MG63 (cell line): Measurements from ENCODE around the gene FSTL5. TPM values are rescaled to one million over a fixed set of nuclear protein-coding genes. Genes with fewer than 3 reads are reported as not detected.

ENCODE experiments used
- DNase-seq: peaks from one replicate; pipeline ENCODE4 v3.0.0-alpha.2; 2020
- H3K27me3 ChIP-seq: fragments of 250-450 bp; sonication (Bioruptor Pico); 2 replicates; pipeline ENCODE4 v1.5.1; 2020; ENCODE audit warnings: mild to moderate bottlenecking, moderate library complexity
- H3K36me3 ChIP-seq: fragments of 250-450 bp; sonication (Bioruptor Pico); 2 replicates; pipeline ENCODE4 v1.5.1; 2020; ENCODE audit warnings: mild to moderate bottlenecking, moderate library complexity
- H3K4me3 ChIP-seq: fragments of 250-450 bp; sonication (Bioruptor Pico); 2 replicates; pipeline ENCODE4 v1.5.1; 2020; ENCODE audit warnings: mild to moderate bottlenecking, moderate library complexity
- H3K9me3 ChIP-seq: fragments of 250-450 bp; sonication (Bioruptor Pico); 2 replicates; pipeline ENCODE4 v1.5.1; 2020; ENCODE audit warnings: mild to moderate bottlenecking, moderate library complexity
- total RNA-seq: library from RNA; depleted of rRNA; stranded (reverse); fragments of >200 nt; shearing (Covaris generic); gene quantifications from 2 replicates; pipeline ENCODE4 v1.2.3, GENCODE V29; 2014; ENCODE audit warnings: low replicate concordance

Gene FSTL5
- total RNA-seq, 1 experiment from 2014 or later, result not detected

GRCh38 chr4:161428180-161428965, 735.4 kb downstream of the FSTL5 start:
- H3K36me3 ChIP-seq, result no peaks in the 10 kb centered on the region
- H3K27me3 ChIP-seq, result peaks cover 3% of the 10 kb centered on the region
- no peak overlapping the region for H3K4me3 ChIP-seq
- no peak for DNase-seq
- H3K9me3 ChIP-seq, result no peaks in the 10 kb centered on the region

- Histone ChIP-seq H3K27me3 (no peaks in the 10 kb centered on the region; the same call in 1 of the 2 replicates), H3K4me3 (no peak overlapping the region), H3K36me3 (no peaks in the 10 kb centered on the region), H3K9me3 (no peaks in the 10 kb centered on the region)
- DNase-seq, result peak; percentile 26
These were observed 744.0 kb downstream of the FSTL5 start for GRCh38 chr4:161419822-161420221.

GRCh38 chr4:161411901-161412300, 751.9 kb downstream of the FSTL5 start:
- H3K4me3 ChIP-seq, result no peak overlapping the region
- H3K36me3 ChIP-seq, result no peaks in the 10 kb centered on the region
- no peaks in the 10 kb centered on the region; the same call in 1 of the 2 replicates for H3K9me3 ChIP-seq
- DNase-seq, result no peak
- no peaks in the 10 kb centered on the region; the same call in 1 of the 2 replicates for H3K27me3 ChIP-seq

- Histone ChIP-seq H3K4me3 (no peak overlapping the region), H3K36me3 (no peaks in the 10 kb centered on the region), H3K9me3 (peaks cover 5% of the 10 kb centered on the region; the same call in 1 of the 2 replicates), H3K27me3 (peaks cover 8% of the 10 kb centered on the region; the same call in 1 of the 2 replicates)
- peak; percentile 30 for DNase-seq
These were observed 759.3 kb downstream of the FSTL5 start for GRCh38 chr4:161404346-161405110.

GRCh38 chr4:161403781-161404180, 760.0 kb downstream of the FSTL5 start:
- peaks cover 5% of the 10 kb centered on the region; the same call in 1 of the 2 replicates for H3K9me3 ChIP-seq
- peaks cover 11% of the 10 kb centered on the region for H3K27me3 ChIP-seq
- DNase-seq, result no peak
- H3K36me3 ChIP-seq, result no peaks in the 10 kb centered on the region
- no peak overlapping the region for H3K4me3 ChIP-seq

GRCh38 chr4:161393602-161394001, 770.2 kb downstream of the FSTL5 start:
- Histone ChIP-seq H3K36me3 (no peaks in the 10 kb centered on the region), H3K9me3 (no peaks in the 10 kb centered on the region), H3K4me3 (no peak overlapping the region), H3K27me3 (peaks cover 17% of the 10 kb centered on the region)
- no peak for DNase-seq

- Histone ChIP-seq H3K36me3 (no peaks in the 10 kb centered on the region), H3K9me3 (no peaks in the 10 kb centered on the region), H3K27me3 (peaks cover 12% of the 10 kb centered on the region), H3K4me3 (no peak overlapping the region)
- no peak for DNase-seq
These were observed 781.1 kb downstream of the FSTL5 start for GRCh38 chr4:161382655-161383054.

- Histone ChIP-seq H3K4me3 (no peak overlapping the region), H3K36me3 (no peaks in the 10 kb centered on the region), H3K27me3 (no peaks in the 10 kb centered on the region), H3K9me3 (peaks cover 11% of the 10 kb centered on the region; the same call in 1 of the 2 replicates)
- DNase-seq, result no peak
These were observed 787.5 kb downstream of the FSTL5 start for GRCh38 chr4:161376275-161376674.

GRCh38 chr4:161364681-161365080, 799.1 kb downstream of the FSTL5 start:
- Histone ChIP-seq H3K27me3 (peaks cover 10% of the 10 kb centered on the region; the same call in 1 of the 2 replicates), H3K9me3 (no peaks in the 10 kb centered on the region), H3K4me3 (no peak overlapping the region), H3K36me3 (no peaks in the 10 kb centered on the region)
- no peak for DNase-seq

- Histone ChIP-seq H3K4me3 (no peak overlapping the region), H3K27me3 (peaks cover 8% of the 10 kb centered on the region; the same call in 1 of the 2 replicates), H3K9me3 (no peaks in the 10 kb centered on the region), H3K36me3 (no peaks in the 10 kb centered on the region)
- DNase-seq, result no peak
These were observed 802.8 kb downstream of the FSTL5 start for GRCh38 chr4:161360982-161361381.

GRCh38 chr4:161359491-161359890, 804.3 kb downstream of the FSTL5 start:
- no peak for DNase-seq
- Histone ChIP-seq H3K9me3 (no peaks in the 10 kb centered on the region), H3K27me3 (peaks cover 8% of the 10 kb centered on the region; the same call in 1 of the 2 replicates), H3K36me3 (no peaks in the 10 kb centered on the region), H3K4me3 (no peak overlapping the region)

- no peak for DNase-seq
- Histone ChIP-seq H3K36me3 (no peaks in the 10 kb centered on the region), H3K27me3 (no peaks in the 10 kb centered on the region; the same call in 1 of the 2 replicates), H3K4me3 (no peak overlapping the region), H3K9me3 (no peaks in the 10 kb centered on the region)
These were observed 807.4 kb downstream of the FSTL5 start for GRCh38 chr4:161356351-161356750.

- H3K9me3 ChIP-seq, result peaks cover 2% of the 10 kb centered on the region; the same call in 1 of the 2 replicates
- no peak overlapping the region for H3K4me3 ChIP-seq
- no peaks in the 10 kb centered on the region for H3K36me3 ChIP-seq
- DNase-seq, result no peak
- H3K27me3 ChIP-seq, result peaks cover 22% of the 10 kb centered on the region
These were observed 812.9 kb downstream of the FSTL5 start for GRCh38 chr4:161350946-161351345.

- no peak for DNase-seq
- no peak overlapping the region for H3K4me3 ChIP-seq
- H3K36me3 ChIP-seq, result no peaks in the 10 kb centered on the region
- peaks cover 27% of the 10 kb centered on the region for H3K27me3 ChIP-seq
- H3K9me3 ChIP-seq, result peaks cover 2% of the 10 kb centered on the region; the same call in 1 of the 2 replicates
These were observed 818.1 kb downstream of the FSTL5 start for GRCh38 chr4:161345741-161346140.

- no peaks in the 10 kb centered on the region; the same call in 1 of the 2 replicates for H3K9me3 ChIP-seq
- no peak for DNase-seq
- peaks cover 20% of the 10 kb centered on the region for H3K27me3 ChIP-seq
- no peaks in the 10 kb centered on the region for H3K36me3 ChIP-seq
- H3K4me3 ChIP-seq, result no peak overlapping the region
These were observed 820.2 kb downstream of the FSTL5 start for GRCh38 chr4:161343569-161343950.

- no peak for DNase-seq
- Histone ChIP-seq H3K36me3 (no peaks in the 10 kb centered on the region), H3K9me3 (no peaks in the 10 kb centered on the region), H3K4me3 (no peak overlapping the region), H3K27me3 (peaks cover 16% of the 10 kb centered on the region)
These were observed 820.8 kb downstream of the FSTL5 start for GRCh38 chr4:161342881-161343568.

- H3K27me3 ChIP-seq, result no peaks in the 10 kb centered on the region
- H3K4me3 ChIP-seq, result no peak overlapping the region
- no peaks in the 10 kb centered on the region for H3K9me3 ChIP-seq
- no peaks in the 10 kb centered on the region for H3K36me3 ChIP-seq
- no peak for DNase-seq
These were observed 827.2 kb downstream of the FSTL5 start for GRCh38 chr4:161336621-161337020.
